ENCODE data around the gene TMEM132E. TPM values are rescaled to one million over a fixed set of nuclear protein-coding genes. Genes with fewer than 3 reads are reported as not detected.

The TMEM132E gene
- total RNA-seq, 1 donor from 2014 or later = not detected

GRCh38 chr17:34638526-34639260 is 59.3 kb downstream of the TMEM132E start:
- no peaks in the 10 kb centered on the region for H3K4me1 Mint-ChIP-seq
- intact Hi-C loops (cut with micrococcal nuclease) = loop anchor here (1.0 kb wide), 4 partner anchors 96 to 481 kb away; partner anchors contain the start of gene RAD51D
- H3K27ac Mint-ChIP-seq = no peak overlapping the region
- H3K4me3 Mint-ChIP-seq = no peak overlapping the region
- H3K36me3 Mint-ChIP-seq (ENCODE audit: low read depth) = no peaks in the 10 kb centered on the region
- no peaks in the 10 kb centered on the region for H3K9me3 Mint-ChIP-seq
- peaks cover 31% of the 10 kb centered on the region for H3K27me3 Mint-ChIP-seq
- DNase-seq = no peak

- Mint-ChIP-seq H3K27ac (no peak overlapping the region), H3K36me3 (ENCODE audit: low read depth) (no peaks in the 10 kb centered on the region), H3K27me3 (peaks cover 28% of the 10 kb centered on the region), H3K9me3 (no peaks in the 10 kb centered on the region), H3K4me3 (no peak overlapping the region), H3K4me1 (no peaks in the 10 kb centered on the region)
- intact Hi-C loops (cut with micrococcal nuclease) = no loop called here
- no peak for DNase-seq
Observed at GRCh38 chr17:34639706-34640425, 60.5 kb downstream of the TMEM132E start.

- DNase-seq = no peak
- intact Hi-C loops (cut with micrococcal nuclease) = no loop called here
Observed at GRCh38 chr17:34641368-34641767, 62.0 kb downstream of the TMEM132E start.

GRCh38 chr17:34644941-34645550 is 65.7 kb downstream of the TMEM132E start:
- no peaks in the 10 kb centered on the region for H3K36me3 Mint-ChIP-seq (ENCODE audit: low read depth)
- peaks cover 5% of the 10 kb centered on the region for H3K27me3 Mint-ChIP-seq
- H3K4me1 Mint-ChIP-seq = no peaks in the 10 kb centered on the region
- no peak overlapping the region for H3K27ac Mint-ChIP-seq
- no peak for DNase-seq
- H3K4me3 Mint-ChIP-seq = no peak overlapping the region
- intact Hi-C loops (cut with micrococcal nuclease) = no loop called here
- no peaks in the 10 kb centered on the region for H3K9me3 Mint-ChIP-seq

More at GRCh38 chr17:34641368-34641767, 62.0 kb downstream of the TMEM132E start:
- Mint-ChIP-seq H3K27me3 (peaks cover 20% of the 10 kb centered on the region), H3K36me3 (ENCODE audit: low read depth) (no peaks in the 10 kb centered on the region), H3K4me3 (no peak overlapping the region), H3K9me3 (no peaks in the 10 kb centered on the region), H3K4me1 (no peaks in the 10 kb centered on the region), H3K27ac (no peak overlapping the region)

GRCh38 chr17:34645594-34645993 is 66.2 kb downstream of the TMEM132E start:
- no peak for DNase-seq
- Mint-ChIP-seq H3K4me1 (no peaks in the 10 kb centered on the region), H3K27ac (no peak overlapping the region), H3K27me3 (peaks cover 4% of the 10 kb centered on the region), H3K36me3 (ENCODE audit: low read depth) (no peaks in the 10 kb centered on the region), H3K4me3 (no peak overlapping the region), H3K9me3 (no peaks in the 10 kb centered on the region)
- intact Hi-C loops (cut with micrococcal nuclease) = no loop called here

- Mint-ChIP-seq H3K4me3 (no peak overlapping the region), H3K27me3 (peaks cover 4% of the 10 kb centered on the region), H3K4me1 (no peaks in the 10 kb centered on the region), H3K9me3 (no peaks in the 10 kb centered on the region), H3K36me3 (ENCODE audit: low read depth) (no peaks in the 10 kb centered on the region), H3K27ac (no peak overlapping the region)
- intact Hi-C loops (cut with micrococcal nuclease) = no loop called here
- DNase-seq = no peak
Observed at GRCh38 chr17:34647511-34647910, 68.1 kb downstream of the TMEM132E start.

GRCh38 chr17:34650051-34650750 is 70.8 kb downstream of the TMEM132E start:
- H3K4me1 Mint-ChIP-seq = no peaks in the 10 kb centered on the region
- no peak for DNase-seq
- H3K9me3 Mint-ChIP-seq = no peaks in the 10 kb centered on the region
- H3K27me3 Mint-ChIP-seq = peaks cover 5% of the 10 kb centered on the region
- H3K27ac Mint-ChIP-seq = no peak overlapping the region
- intact Hi-C loops (cut with micrococcal nuclease) = no loop called here
- H3K4me3 Mint-ChIP-seq = no peak overlapping the region
- no peaks in the 10 kb centered on the region for H3K36me3 Mint-ChIP-seq (ENCODE audit: low read depth)

- H3K4me3 Mint-ChIP-seq = no peak overlapping the region
- no peak overlapping the region for H3K27ac Mint-ChIP-seq
- peaks cover 5% of the 10 kb centered on the region for H3K27me3 Mint-ChIP-seq
- no peaks in the 10 kb centered on the region for H3K9me3 Mint-ChIP-seq
- no peak for DNase-seq
- H3K36me3 Mint-ChIP-seq (ENCODE audit: low read depth) = no peaks in the 10 kb centered on the region
- intact Hi-C loops (cut with micrococcal nuclease) = no loop called here
- no peaks in the 10 kb centered on the region for H3K4me1 Mint-ChIP-seq
Observed at GRCh38 chr17:34651402-34651811, 72.0 kb downstream of the TMEM132E start.

- no peak overlapping the region for H3K27ac Mint-ChIP-seq
- H3K4me1 Mint-ChIP-seq = no peaks in the 10 kb centered on the region
- intact Hi-C loops (cut with micrococcal nuclease) = no loop called here
Observed at GRCh38 chr17:34652021-34652555, 72.7 kb downstream of the TMEM132E start.

GRCh38 chr17:34653511-34653910 is 74.1 kb downstream of the TMEM132E start:
- H3K27me3 Mint-ChIP-seq = peaks cover 7% of the 10 kb centered on the region

More at GRCh38 chr17:34652021-34652555, 72.7 kb downstream of the TMEM132E start:
- H3K36me3 Mint-ChIP-seq (ENCODE audit: low read depth) = no peaks in the 10 kb centered on the region
- DNase-seq = no peak
- no peak overlapping the region for H3K4me3 Mint-ChIP-seq
- no peaks in the 10 kb centered on the region for H3K9me3 Mint-ChIP-seq
- H3K27me3 Mint-ChIP-seq = peaks cover 5% of the 10 kb centered on the region

GRCh38 chr17:34654276-34654880 is 75.0 kb downstream of the TMEM132E start:
- no peak for DNase-seq
- H3K27ac Mint-ChIP-seq = no peak overlapping the region
- no peak overlapping the region for H3K4me3 Mint-ChIP-seq
- no peaks in the 10 kb centered on the region for H3K9me3 Mint-ChIP-seq
- peaks cover 7% of the 10 kb centered on the region for H3K27me3 Mint-ChIP-seq
- intact Hi-C loops (cut with micrococcal nuclease) = no loop called here
- no peaks in the 10 kb centered on the region for H3K4me1 Mint-ChIP-seq
- no peaks in the 10 kb centered on the region for H3K36me3 Mint-ChIP-seq (ENCODE audit: low read depth)

More at GRCh38 chr17:34653511-34653910, 74.1 kb downstream of the TMEM132E start:
- no peaks in the 10 kb centered on the region for H3K4me1 Mint-ChIP-seq
- intact Hi-C loops (cut with micrococcal nuclease) = no loop called here
- H3K36me3 Mint-ChIP-seq (ENCODE audit: low read depth) = no peaks in the 10 kb centered on the region
- H3K27ac Mint-ChIP-seq = no peak overlapping the region
- no peak for DNase-seq
- H3K4me3 Mint-ChIP-seq = no peak overlapping the region
- H3K9me3 Mint-ChIP-seq = no peaks in the 10 kb centered on the region

- Mint-ChIP-seq H3K27me3 (peaks cover 7% of the 10 kb centered on the region), H3K4me1 (no peaks in the 10 kb centered on the region), H3K36me3 (ENCODE audit: low read depth) (no peaks in the 10 kb centered on the region), H3K27ac (no peak overlapping the region), H3K9me3 (no peaks in the 10 kb centered on the region), H3K4me3 (no peak overlapping the region)
- DNase-seq = no peak
- intact Hi-C loops (cut with micrococcal nuclease) = no loop called here
Observed at GRCh38 chr17:34654881-34655276, 75.5 kb downstream of the TMEM132E start.

GRCh38 chr17:34656801-34657200 is 77.4 kb downstream of the TMEM132E start:
- no peak overlapping the region for H3K4me3 Mint-ChIP-seq
- H3K9me3 Mint-ChIP-seq = no peaks in the 10 kb centered on the region
- no peaks in the 10 kb centered on the region for H3K36me3 Mint-ChIP-seq (ENCODE audit: low read depth)
- H3K27ac Mint-ChIP-seq = no peak overlapping the region
- intact Hi-C loops (cut with micrococcal nuclease) = no loop called here
- no peaks in the 10 kb centered on the region for H3K4me1 Mint-ChIP-seq
- H3K27me3 Mint-ChIP-seq = peaks cover 9% of the 10 kb centered on the region
- DNase-seq = no peak

Measured in activated CD4-positive, alpha-beta T cell treated with anti-CD3 and anti-CD28 coated beads, Interleukin-2, amount 10 ng/mL, durations not matched to agents 24 days and 14 days (primary cell).